ENCODE results near the gene MAPKAP1.

DNA sequence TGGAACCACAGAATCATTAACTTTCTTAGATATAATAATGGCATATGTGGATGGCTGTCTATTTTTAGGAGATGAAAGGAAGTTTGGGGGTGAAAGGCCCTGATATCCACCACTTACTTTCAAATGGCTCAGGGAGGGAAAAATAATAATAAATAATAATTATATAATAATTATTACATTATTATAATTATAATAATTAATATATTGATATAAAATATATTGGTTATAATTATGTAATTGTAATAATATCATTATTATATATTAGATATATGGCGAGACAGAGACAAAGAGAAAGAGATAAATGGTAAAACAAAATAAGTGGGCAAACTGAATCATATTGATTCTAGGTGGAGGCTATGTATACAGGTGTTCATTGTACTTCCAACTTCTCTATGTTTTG is 308.8 kb downstream of the MAPKAP1 start:
- TF ChIP-seq, protein P1, sequence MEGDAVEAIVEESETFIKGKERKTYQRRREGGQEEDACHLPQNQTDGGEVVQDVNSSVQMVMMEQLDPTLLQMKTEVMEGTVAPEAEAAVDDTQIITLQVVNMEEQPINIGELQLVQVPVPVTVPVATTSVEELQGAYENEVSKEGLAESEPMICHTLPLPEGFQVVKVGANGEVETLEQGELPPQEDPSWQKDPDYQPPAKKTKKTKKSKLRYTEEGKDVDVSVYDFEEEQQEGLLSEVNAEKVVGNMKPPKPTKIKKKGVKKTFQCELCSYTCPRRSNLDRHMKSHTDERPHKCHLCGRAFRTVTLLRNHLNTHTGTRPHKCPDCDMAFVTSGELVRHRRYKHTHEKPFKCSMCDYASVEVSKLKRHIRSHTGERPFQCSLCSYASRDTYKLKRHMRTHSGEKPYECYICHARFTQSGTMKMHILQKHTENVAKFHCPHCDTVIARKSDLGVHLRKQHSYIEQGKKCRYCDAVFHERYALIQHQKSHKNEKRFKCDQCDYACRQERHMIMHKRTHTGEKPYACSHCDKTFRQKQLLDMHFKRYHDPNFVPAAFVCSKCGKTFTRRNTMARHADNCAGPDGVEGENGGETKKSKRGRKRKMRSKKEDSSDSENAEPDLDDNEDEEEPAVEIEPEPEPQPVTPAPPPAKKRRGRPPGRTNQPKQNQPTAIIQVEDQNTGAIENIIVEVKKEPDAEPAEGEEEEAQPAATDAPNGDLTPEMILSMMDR (IDR thresholded peaks at IDR 0.05; ENCODE audit: insufficient read depth, low read length, poor library complexity, severe bottlenecking), result no peak
- TF ChIP-seq EZH2phosphoT487 (conservative IDR thresholded peaks at IDR 0.05; ENCODE audit: low read length), result no peak
